HCT116 (cell line): ENCODE data around the gene ANKRD39. TPM values are rescaled to one million over a fixed set of nuclear protein-coding genes. Genes with fewer than 3 reads are reported as not detected.

Source experiments
- ATAC-seq: fragments of 200-7000 bp; cut with Tn5 transposase; 2 replicates; pipeline ENCODE4 v1.9.1; 2020; ENCODE audit warnings: mild to moderate bottlenecking, moderate library complexity
- BruUV-seq: library from RNA; stranded (reverse); fragments of 400-500 nt; replicated peaks from 2 replicates; lab custom pipeline; 2021; lab: Mats Ljungman, UMichigan
- CTCF ChIA-PET: fragments of 300-600 bp; sonication (Branson Sonifier 250); formaldehyde crosslinking; loops from one replicate; lab custom pipeline; 2021; ENCODE audit warnings: antibody characterized with exemption; lab: Charles Lee
- POLR2A ChIA-PET: fragments of 300-600, 350-600 bp; sonication (Branson Sonifier 250); formaldehyde crosslinking; loops from one replicate; lab custom pipeline; 2021; ENCODE audit warnings: antibody characterized with exemption; lab: Charles Lee
- RAD21 ChIA-PET, 2 experiments: fragments of 300-600 bp; sonication (Branson Sonifier 250); formaldehyde crosslinking; loops; one replicate each; lab custom pipeline; 2023; ENCODE audit warnings: low total read pairs in 2 of 2; ENCODE audit not compliant: uncharacterized antibody in 2 of 2, unreplicated experiment in 2 of 2, low non-redundant PET in 1 of 2; lab: Charles Lee
- DNase-seq: peaks from one replicate; pipeline ENCODE4 v3.0.0-alpha.2; 2010; ENCODE audit warnings: low read depth, low spot score
- H2AFZ ChIP-seq: fragments of 200-600 bp; shearing (Covaris generic), sonication (generic); 2 replicates; pipeline ENCODE4 v1.6.1; 2017; ENCODE audit warnings: low read depth, mixed run types, mixed read lengths, antibody characterized with exemption, low read length; ENCODE audit not compliant: poor library complexity, severe bottlenecking
- H3K27ac ChIP-seq: 2 replicates; pipeline ENCODE4 v1.5.1; 2012; ENCODE audit warnings: low read depth, low read length
- H3K27me3 ChIP-seq: fragments of 200-600 bp; sonication (generic); 2 replicates; pipeline ENCODE4 v1.6.1; 2016; ENCODE audit warnings: mixed run types, low read length, mixed read lengths; ENCODE audit not compliant: insufficient read depth
- H3K36me3 ChIP-seq, 2 experiments: fragments of 200-500 bp in 1 of 2; fragments of 200-600 bp in 1 of 2; sonication (Bioruptor generic) in 1 of 2; sonication (generic) in 1 of 2; 2 replicates each; pipeline versions ENCODE4 v1.5.1 to v1.6.1; 2014 to 2016; ENCODE audit warnings: low read length in 2 of 2, inconsistent platforms in 1 of 2, mixed read lengths in 1 of 2, mixed run types in 1 of 2; ENCODE audit not compliant: insufficient read depth in 2 of 2, control insufficient read depth in 1 of 2
- H3K4me1 ChIP-seq, 2 experiments: fragments of 200-600 bp in 1 of 2; sonication (generic) in 1 of 2; 2 replicates each; pipeline versions ENCODE4 v1.5.1 to v1.6.1; 2012 to 2017; ENCODE audit warnings: low read length in 2 of 2, inconsistent platforms in 1 of 2, mild to moderate bottlenecking in 1 of 2, mixed read lengths in 1 of 2, mixed run types in 1 of 2, moderate library complexity in 1 of 2; ENCODE audit not compliant: insufficient read depth in 2 of 2, control insufficient read depth in 1 of 2
- H3K4me2 ChIP-seq: fragments of 200-600 bp; sonication (generic); 2 replicates; pipeline ENCODE4 v1.6.1; 2017; ENCODE audit warnings: mixed run types, low read length, mixed read lengths
- H3K4me3 ChIP-seq, 2 experiments: fragments of 200-600 bp in 1 of 2; sonication (generic) in 1 of 2; replicated peaks in 1 of 2; 2 replicates each; pipeline ENCODE4 v1.5.1; 2011 to 2016; ENCODE audit warnings: low read length in 2 of 2, control low read depth in 1 of 2, low read depth in 1 of 2, mild to moderate bottlenecking in 1 of 2, mixed read lengths in 1 of 2, mixed run types in 1 of 2
- H3K79me2 ChIP-seq: fragments of 200-600 bp; sonication (generic); 2 replicates; pipeline ENCODE4 v1.6.1; 2017; ENCODE audit warnings: mild to moderate bottlenecking, mixed run types, low read length, moderate library complexity, mixed read lengths; ENCODE audit not compliant: insufficient read depth
- H3K9ac ChIP-seq: fragments of 200-600 bp; sonication (generic); 2 replicates; pipeline ENCODE4 v1.6.1; 2016; ENCODE audit warnings: low read length, mixed read lengths
- H3K9me2 ChIP-seq: fragments of 200-600 bp; sonication (generic), shearing (Covaris generic); 2 replicates; pipeline ENCODE4 v1.6.1; 2017; ENCODE audit warnings: mixed run types, mild to moderate bottlenecking, moderate library complexity; ENCODE audit not compliant: insufficient read depth
- H3K9me3 ChIP-seq, 2 experiments: fragments of 200-500 bp in 1 of 2; fragments of 200-600 bp in 1 of 2; sonication (Bioruptor generic) in 1 of 2; sonication (generic) in 1 of 2; 2 replicates each; pipeline ENCODE4 v1.6.1; 2014 to 2017; ENCODE audit warnings: low read length in 2 of 2, mixed read lengths in 2 of 2, inconsistent platforms in 1 of 2, low read depth in 1 of 2, mild to moderate bottlenecking in 1 of 2, mixed run types in 1 of 2, moderate library complexity in 1 of 2; ENCODE audit not compliant: control insufficient read depth in 1 of 2, insufficient read depth in 1 of 2
- H4K20me1 ChIP-seq: fragments of 200-600 bp; sonication (generic), shearing (Covaris generic); 2 replicates; pipeline ENCODE4 v1.6.1; 2017; ENCODE audit warnings: mixed run types, mild to moderate bottlenecking, moderate library complexity; ENCODE audit not compliant: insufficient read depth
- CBX3 ChIP-seq: IDR thresholded peaks from 2 replicates; pipeline ENCODE4 v1.6.1; 2012; ENCODE audit warnings: low read depth
- CEBPB ChIP-seq: IDR thresholded peaks from 2 replicates; pipeline ENCODE4 v1.6.1; 2012; ENCODE audit warnings: low read depth
- EZH2phosphoT487 ChIP-seq: fragments of 200-600 bp; IDR thresholded peaks from 2 replicates; pipeline ENCODE4 v1.6.1; 2018; ENCODE audit warnings: antibody characterized with exemption, borderline replicate concordance
- JUND ChIP-seq: IDR thresholded peaks from 2 replicates; pipeline ENCODE4 v1.6.1; 2012
- MAX ChIP-seq: IDR thresholded peaks from 2 replicates; pipeline ENCODE4 v1.6.1; 2012
- POLR2A ChIP-seq: IDR thresholded peaks from 2 replicates; pipeline ENCODE4 v1.7.0; 2011; ENCODE audit warnings: borderline replicate concordance; ENCODE audit not compliant: insufficient read depth, insufficient read length; ENCODE audit errors: extremely low read depth
- SIN3A ChIP-seq: IDR thresholded peaks from 2 replicates; pipeline ENCODE4 v1.6.1; 2012; ENCODE audit warnings: low read depth
- SP1 ChIP-seq: IDR thresholded peaks from 2 replicates; pipeline ENCODE4 v1.6.1; 2012; ENCODE audit warnings: low read depth
- SRF ChIP-seq: IDR thresholded peaks from 2 replicates; pipeline ENCODE4 v1.6.1; 2012; ENCODE audit warnings: low read depth
- TCF7L2 ChIP-seq: IDR thresholded peaks from 2 replicates; pipeline ENCODE4 v1.7.0; 2011; ENCODE audit warnings: borderline replicate concordance, inconsistent platforms; ENCODE audit not compliant: insufficient read depth, insufficient read length; ENCODE audit errors: extremely low read depth
- ZBTB33 ChIP-seq: IDR thresholded peaks from 2 replicates; pipeline ENCODE4 v1.6.1; 2011; ENCODE audit warnings: mild to moderate bottlenecking, low read length, moderate library complexity; ENCODE audit not compliant: insufficient replicate concordance; ENCODE audit errors: extremely low read depth
- intact Hi-C: fragments of 100-400 bp; cut with micrococcal nuclease; formaldehyde crosslinking; loops from 2 replicates; pipeline ENCODE4 v1.10.0; 2022
- total RNA-seq: library from RNA; stranded (reverse); gene quantifications from one replicate; pipeline ENCODE4 v1.2.1, GENCODE V29; 2021; ENCODE audit not compliant: unreplicated experiment
- TF ChIP-seq, protein P1 (sequence below), 3 experiments: fragments of 200-600 bp in 1 of 3; sonication (generic) in 1 of 3; IDR thresholded peaks in 2 of 3; conservative IDR thresholded peaks in 1 of 3; 2 replicates each; pipeline ENCODE4 v1.5.1; 2012 to 2017; ENCODE audit warnings: low read depth in 2 of 3, low read length in 2 of 3, antibody characterized with exemption in 1 of 3, borderline replicate concordance in 1 of 3, control low read depth in 1 of 3, mild to moderate bottlenecking in 1 of 3, mixed read lengths in 1 of 3, mixed run types in 1 of 3, moderate library complexity in 1 of 3; ENCODE audit not compliant: insufficient read depth in 1 of 3

The ANKRD39 gene
- total RNA-seq, 1 experiment from 2014 or later, result 24.2 TPM

GRCh38 chr2:96819128-96819875 is 38.5 kb downstream of the ANKRD39 start:
- Histone ChIP-seq H3K27me3 (no peaks in the 10 kb centered on the region), H3K9ac (no peak overlapping the region), H2AFZ (no peak overlapping the region), H3K9me3 (no peaks in the 10 kb centered on the region), H3K27ac (no peak overlapping the region), H3K9me2 (no peaks in the 10 kb centered on the region), H3K36me3 (peaks cover 3 to 9% of the 10 kb centered on the region in 2 experiments; a peak in 2 of 4 replicates), H3K4me1 (peaks cover 11 to 21% of the 10 kb centered on the region in 2 experiments), H3K79me2 (peaks cover 66% of the 10 kb centered on the region), H4K20me1 (no peaks in the 10 kb centered on the region), H3K4me3 (no peak overlapping the region), H3K4me2 (no peak overlapping the region)
- intact Hi-C loops, result no loop called here
- BruUV-seq, result no TSS peak
- ChIA-PET RAD21 (no interaction called here), POLR2A (no interaction called here), CTCF (no interaction called here)
- TF ChIP-seq CEBPB (no peak), SRF (no peak), ZBTB33 (no peak), POLR2A (no peak), SP1 (no peak), MAX (no peak), CBX3 (no peak), JUND (no peak), TCF7L2 (no peak), SIN3A (no peak), EZH2phosphoT487 (no peak)
- TF ChIP-seq, protein P1, sequence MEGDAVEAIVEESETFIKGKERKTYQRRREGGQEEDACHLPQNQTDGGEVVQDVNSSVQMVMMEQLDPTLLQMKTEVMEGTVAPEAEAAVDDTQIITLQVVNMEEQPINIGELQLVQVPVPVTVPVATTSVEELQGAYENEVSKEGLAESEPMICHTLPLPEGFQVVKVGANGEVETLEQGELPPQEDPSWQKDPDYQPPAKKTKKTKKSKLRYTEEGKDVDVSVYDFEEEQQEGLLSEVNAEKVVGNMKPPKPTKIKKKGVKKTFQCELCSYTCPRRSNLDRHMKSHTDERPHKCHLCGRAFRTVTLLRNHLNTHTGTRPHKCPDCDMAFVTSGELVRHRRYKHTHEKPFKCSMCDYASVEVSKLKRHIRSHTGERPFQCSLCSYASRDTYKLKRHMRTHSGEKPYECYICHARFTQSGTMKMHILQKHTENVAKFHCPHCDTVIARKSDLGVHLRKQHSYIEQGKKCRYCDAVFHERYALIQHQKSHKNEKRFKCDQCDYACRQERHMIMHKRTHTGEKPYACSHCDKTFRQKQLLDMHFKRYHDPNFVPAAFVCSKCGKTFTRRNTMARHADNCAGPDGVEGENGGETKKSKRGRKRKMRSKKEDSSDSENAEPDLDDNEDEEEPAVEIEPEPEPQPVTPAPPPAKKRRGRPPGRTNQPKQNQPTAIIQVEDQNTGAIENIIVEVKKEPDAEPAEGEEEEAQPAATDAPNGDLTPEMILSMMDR (IDR thresholded peaks at IDR 0.05 in 2 of 3, conservative IDR thresholded peaks at IDR 0.05 in 1 of 3; ENCODE audit: borderline replicate concordance in 1 of 3, insufficient read depth in 1 of 3, low read depth in 2 of 3, low read length in 2 of 3), result no peak
- no peak for ATAC-seq
- no peak for DNase-seq
